Measurements from ENCODE around the gene PPP2R2C.

Gene PPP2R2C

DNA sequence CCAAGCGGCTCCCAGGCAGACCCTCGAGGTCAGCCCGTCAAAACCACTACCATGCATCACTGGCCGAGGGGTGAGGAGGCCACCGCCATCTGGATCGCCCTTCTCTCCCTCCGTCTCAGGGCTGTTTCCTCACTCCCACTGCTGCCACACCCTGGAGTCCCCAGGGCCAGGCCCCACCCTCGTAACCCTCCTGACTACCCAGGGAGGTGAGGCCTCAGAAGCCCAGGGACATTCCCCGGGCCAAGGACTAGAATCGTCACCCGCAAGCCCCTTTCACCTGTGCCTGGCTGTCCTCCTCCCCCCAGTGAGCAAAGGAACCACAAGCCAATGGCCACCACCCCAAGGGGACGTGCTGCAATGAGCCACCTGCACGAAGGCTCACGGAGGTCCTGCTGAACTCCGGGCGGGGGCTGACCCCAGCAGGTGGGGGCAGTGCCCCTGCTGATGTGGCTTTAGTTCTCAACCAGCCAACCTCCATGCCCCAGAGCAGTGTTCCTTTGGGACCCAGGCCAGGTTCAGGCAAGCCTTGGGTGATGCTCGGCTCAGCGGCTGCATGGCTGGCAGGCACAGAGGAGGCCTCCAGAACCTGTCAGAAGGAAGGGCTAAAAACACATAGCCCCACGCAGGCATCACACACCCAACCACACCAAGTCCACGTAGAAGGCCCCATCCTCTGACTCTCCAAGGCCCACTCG lies 23.8 kb downstream of the PPP2R2C start:
- DNase-seq (ENCODE audit: low read depth) = no peak

DNA sequence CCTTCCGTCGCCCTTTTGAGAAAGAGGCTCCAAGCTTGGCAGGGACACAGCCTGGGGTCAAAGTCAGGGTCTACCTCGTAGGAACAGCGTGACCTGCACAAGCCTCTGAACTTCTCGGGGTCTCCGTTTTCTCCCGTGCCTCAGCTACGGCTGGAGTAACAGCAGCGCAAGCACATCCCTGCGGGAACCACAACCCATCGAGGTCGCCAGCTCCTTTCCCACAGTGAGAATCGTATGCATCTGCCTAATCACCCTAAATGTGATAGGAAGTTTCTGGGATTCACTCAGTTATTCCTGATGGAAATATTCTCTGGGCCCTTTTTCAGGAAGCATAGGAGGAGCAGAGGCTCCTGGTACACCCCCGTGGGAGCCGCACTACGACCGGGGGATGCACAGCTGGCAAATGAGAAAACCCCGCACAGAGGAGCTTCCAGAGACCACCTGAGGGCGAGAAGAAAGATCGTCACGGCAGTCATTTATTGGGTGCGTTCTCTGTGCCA lies 24.7 kb downstream of the PPP2R2C start:
- DNase-seq (ENCODE audit: low read depth) = no peak

DNA sequence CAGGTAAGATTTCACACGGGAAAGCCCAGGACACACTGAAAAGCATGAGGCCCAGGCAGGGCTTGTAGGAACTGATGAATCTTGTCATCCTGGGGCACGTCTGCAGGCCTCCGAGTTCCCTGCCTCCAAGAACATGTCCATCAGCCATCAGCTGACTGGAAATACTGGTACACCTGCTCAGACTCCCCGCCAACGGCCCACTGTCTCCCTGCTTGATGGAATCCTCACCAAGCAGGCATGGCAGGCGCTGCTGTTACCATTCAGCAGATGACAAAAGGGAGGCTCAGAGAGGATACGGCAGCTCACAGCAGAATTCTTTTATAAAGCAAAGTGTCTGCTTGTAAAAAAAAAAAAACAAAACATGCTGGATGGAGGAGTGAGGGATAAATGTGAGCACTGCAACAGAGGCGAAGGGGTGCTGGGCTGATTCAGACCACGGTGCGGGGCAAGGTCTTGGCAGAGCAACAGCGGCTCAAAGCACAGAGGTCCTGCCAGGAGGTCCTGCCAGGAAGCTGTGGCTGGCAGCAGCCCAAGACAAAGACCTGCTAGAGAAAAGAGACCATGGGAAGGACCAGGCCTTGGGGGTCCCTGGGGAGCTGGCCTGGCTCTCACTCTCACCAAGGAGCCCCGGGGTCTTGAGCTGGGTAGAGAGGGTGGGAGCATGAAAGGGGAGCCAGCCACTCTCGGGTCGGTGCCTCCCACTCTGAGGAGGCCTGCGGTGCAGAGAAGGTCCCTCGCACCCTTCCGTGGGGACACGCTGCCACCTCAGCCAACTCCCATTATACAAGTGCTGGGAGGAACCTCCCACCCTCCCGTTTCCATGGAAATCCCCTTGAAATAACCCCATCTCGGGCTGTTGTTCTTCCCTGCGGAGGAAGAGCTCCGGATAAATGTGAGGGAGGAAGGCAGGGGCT lies 25.6 kb downstream of the PPP2R2C start:
- no peak for DNase-seq (ENCODE audit: low read depth)

- DNase-seq (ENCODE audit: low read depth) = no peak
Observed at GRCh38 chr4:6446130-6446482, 26.3 kb downstream of the PPP2R2C start.

DNA sequence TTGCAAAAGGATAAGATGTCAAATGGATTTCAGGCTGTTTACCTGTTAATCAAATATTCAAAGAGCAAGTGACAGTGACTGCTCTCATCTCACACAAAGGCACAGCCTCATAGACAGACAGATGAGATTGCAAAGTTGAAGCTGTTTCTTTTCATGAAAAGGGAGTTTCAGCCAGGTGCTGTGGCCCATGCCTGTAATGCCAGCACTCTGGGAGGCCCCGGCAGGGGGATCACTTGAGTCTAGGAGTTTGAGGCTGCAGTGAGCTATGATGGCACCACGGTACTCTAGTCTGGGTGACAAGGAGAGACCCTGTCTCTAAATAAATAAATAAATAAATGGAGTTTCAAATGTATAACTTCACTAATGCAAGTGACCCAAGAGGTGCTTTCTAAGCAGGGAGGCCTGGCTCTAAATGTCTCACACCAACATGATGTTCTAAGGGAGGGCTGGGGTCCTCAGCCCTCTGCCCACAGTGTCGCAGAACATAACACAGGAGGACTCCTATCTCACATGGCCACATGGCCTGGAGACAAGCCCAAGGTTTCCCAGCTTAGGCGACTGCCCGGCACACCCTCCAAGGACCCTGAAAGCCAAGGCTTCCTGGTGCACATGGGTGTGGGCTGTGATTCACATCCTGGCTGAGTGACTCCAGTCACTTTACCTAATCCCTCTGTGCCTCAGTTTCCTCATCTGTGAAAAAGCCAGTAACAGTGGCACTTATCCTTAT lies 26.8 kb downstream of the PPP2R2C start:
- DNase-seq (ENCODE audit: low read depth) = no peak

DNA sequence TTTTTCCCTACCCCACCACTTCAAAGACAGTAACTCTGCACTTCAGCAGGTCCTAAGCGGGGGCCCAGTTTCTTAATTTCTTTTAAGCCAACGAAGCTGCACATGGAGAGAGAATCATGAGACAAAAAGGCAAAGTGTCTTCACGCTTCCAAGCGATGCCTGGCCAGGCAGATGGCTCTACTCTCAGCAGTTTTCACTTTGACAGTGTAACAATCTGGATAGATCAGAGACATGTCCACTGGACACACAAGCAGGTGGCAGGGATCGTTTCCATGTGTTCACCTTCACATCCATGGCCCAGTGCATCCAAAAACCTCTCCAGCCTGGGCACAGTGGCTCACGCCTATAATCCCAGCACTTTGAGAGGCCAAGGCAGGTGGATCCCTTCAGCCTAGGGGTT lies 27.8 kb downstream of the PPP2R2C start:
- no peak for DNase-seq (ENCODE audit: low read depth)

- DNase-seq (ENCODE audit: low read depth) = no peak
Observed at GRCh38 chr4:6443035-6444023, 29.1 kb downstream of the PPP2R2C start.

DNA sequence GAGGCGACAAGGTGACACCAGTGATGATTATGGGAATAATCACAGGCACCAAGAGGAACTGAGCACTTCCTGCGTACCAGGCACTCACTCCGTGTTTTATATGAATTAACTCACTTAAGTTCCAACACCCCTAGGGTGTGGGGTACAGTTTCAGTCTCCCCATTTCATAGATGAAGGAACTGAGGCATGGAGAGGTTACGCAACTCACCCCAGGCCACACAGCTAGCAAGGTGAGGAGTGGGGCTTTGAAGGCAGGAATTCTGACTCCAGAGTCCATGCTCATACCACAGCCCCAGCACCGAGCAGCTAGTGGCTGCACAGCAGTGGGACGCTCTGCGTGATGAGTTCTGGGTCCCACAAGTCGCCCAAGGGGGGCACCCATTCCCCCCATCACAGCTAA lies 29.9 kb downstream of the PPP2R2C start:
- DNase-seq (ENCODE audit: low read depth) = no peak

DNA sequence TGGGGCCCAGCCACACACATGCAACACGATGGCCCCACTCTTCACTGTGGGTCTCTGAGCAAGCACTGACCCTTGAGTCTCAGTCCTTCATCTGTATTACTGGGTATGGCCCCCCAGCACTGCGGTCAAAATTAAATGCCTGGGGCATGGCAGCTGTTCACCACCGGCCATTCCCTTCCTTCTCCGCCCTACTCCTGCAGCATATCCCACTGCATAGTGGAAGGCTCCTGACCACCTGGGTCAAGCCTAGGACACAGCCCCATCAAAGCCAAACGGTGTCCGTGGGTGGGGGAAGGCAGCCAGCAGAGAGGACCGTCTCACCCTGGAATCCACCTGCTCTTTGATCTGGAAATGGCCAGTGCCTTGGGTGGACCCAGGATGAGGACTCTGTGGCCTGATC lies 30.7 kb downstream of the PPP2R2C start:
- no peak for DNase-seq (ENCODE audit: low read depth)

- DNase-seq (ENCODE audit: low read depth) = no peak
Observed at GRCh38 chr4:6441202-6441582, 31.2 kb downstream of the PPP2R2C start.

DNA sequence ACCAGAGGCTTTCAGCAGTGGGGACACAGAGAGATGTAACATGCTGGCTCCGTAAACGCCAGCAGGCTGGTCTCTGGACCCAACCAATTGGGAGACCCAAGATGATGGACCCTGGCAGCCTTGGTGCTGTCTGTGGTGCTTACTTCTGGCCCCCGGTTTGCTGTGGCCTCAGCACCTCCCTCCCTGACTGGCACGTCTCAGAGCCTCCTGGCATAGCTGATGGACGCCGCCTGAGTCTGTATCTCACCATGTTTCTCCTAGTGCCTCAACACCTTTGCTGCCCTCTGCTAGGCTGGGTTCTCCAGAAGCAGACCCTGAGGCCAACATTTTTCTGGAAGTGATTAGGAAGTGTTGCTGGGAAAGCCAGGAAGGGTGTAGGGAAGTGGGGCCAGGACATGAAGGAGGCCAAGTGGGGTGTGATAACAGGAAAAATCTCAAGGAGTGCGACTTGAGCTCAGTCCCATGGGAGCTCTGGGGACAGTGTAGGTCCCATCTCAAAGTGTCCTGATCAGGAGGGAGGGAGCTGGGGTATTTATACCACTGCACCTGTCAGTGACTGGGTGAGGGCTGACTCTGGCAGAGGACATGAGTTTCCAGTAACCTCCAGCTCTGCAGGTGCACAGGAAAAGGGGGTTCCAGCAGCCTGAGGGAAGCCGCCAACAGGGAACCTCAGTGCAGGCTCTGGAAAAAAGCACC lies 31.8 kb downstream of the PPP2R2C start:
- no peak for DNase-seq (ENCODE audit: low read depth)

DNA sequence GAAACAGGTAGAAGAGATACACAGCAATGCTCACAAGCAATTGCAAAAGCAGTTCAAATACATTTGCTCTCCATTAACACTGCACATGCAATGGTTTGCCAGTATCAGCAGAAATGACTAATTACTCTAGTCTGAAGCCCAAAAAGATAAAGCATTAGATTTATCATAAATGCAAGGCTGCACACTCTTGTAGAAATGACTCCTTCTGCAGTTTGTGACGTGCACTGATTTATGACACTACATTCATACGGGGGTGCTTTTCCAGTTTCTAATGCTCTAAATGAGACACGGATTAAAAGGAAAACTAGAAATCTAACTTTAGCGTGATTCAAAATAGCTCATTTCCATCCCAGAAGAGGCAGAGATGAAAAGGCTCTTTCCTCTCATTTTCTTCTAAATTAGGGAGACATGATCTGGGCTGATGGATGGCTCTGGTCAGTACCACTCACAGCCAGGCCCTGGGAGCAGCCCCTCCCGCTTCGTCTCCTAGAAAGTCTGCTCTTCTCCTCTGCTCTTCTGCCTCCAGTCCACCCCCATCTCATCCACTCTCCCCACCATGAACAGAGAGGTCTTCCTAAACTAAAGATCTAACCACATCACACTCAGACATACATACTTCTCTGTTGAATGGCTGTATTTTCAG lies 33.2 kb downstream of the PPP2R2C start:
- no peak for DNase-seq (ENCODE audit: low read depth)

DNA sequence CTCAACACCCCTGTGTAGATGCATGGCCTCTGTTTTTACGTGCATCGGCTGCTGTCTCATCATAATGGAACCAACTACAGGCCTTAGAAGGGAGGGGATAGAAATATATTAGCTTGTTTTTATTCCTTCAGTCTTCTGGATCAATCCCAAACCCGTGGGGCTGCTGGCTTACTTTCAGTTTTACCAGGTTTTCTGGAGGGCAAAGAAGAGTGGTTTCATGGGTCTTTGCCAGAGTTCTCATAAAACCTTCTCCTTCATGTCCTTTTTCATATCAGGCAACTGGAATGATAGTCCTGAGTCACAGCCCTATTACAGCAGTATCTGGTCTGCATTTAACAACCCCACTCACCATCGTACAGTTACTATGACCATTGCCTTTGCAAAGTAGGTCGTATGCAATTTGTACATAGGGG lies 34.6 kb downstream of the PPP2R2C start:
- no peak for DNase-seq (ENCODE audit: low read depth)

GRCh38 chr4:6435010-6435409 lies 37.4 kb downstream of the PPP2R2C start:
- DNase-seq (ENCODE audit: low read depth) = no peak

DNA sequence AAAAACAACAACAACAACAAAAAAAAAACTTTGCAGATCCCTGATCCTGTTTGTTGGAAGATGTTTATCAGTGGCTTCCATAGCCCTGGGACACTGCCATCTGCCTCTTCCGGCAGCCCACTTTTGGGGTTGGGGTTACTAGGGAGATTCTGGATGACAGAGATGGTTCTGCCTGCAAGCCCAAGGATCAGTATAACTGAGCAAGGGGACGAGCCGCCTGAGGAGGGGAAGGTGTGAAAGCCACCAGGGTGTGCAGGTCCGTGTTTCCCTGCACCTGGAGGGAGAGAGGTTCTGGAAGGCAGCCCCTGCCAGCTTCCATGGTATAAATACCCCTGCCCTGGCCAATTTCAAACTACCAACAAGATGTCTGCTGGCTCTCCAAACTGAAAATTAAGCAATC lies 41.5 kb downstream of the PPP2R2C start:
- DNase-seq (ENCODE audit: low read depth) = no peak

DNA sequence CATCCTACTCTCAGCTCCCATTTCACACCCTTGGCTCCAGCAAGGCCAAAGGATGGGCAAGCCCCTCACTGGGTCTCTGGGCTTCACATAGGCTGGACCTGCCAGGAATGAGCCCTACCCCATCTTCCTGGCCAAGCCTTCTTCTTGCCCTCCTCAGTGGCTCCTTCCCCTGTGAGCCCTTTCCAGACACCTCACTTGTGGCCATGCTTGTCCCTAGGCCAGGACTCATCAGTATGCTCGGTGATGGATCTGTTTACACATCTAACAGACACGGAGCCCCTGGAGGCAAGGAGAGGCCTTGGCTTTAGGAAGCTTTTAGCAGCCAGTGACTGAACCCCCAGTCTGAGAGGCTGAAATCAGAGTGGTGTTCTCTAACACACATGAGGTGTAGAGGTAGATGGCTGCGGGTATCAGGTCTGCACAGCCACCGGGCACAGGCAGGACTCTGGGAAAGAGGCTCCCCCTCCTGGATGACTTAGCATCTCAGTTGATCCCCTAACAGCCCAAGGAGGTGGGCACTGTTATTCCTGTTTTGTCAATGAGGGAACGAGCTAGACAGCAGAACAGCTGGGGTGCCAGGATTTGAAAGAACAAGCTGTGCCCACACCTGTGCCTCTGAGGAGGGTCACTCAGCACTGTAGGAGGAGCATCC lies 44.8 kb downstream of the PPP2R2C start:
- DNase-seq (ENCODE audit: low read depth) = no peak

- DNase-seq (ENCODE audit: low read depth) = no peak
Observed at GRCh38 chr4:6426571-6427438, 45.6 kb downstream of the PPP2R2C start.

- DNase-seq (ENCODE audit: low read depth) = no peak
Observed at GRCh38 chr4:6425911-6426310, 46.5 kb downstream of the PPP2R2C start.

DNA sequence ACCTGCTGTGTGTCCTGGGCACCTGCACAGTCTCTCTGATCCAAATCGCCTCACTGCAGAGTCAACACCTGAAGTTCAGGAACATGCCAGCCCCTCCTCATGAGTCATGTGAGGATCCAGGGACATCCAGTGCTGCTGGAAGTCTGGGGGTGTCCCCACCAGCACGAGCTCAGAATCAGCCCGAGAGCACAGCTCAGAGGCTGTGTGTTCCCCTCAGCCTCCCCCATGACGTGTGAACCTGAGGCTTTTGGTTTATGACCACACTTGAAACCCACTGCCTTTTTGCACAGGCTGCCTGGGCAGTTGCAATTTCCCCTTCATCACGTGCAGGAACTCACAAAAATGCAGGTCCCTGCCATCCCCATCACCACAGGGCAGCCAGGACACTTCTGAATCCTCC lies 47.1 kb downstream of the PPP2R2C start:
- DNase-seq (ENCODE audit: low read depth) = no peak
